IMR-90 (cell line): Measurements from ENCODE around the gene ORAI1. TPM values are rescaled to one million over a fixed set of nuclear protein-coding genes. Genes with fewer than 3 reads are reported as not detected.

Experiments
- ATAC-seq: fragments of 200-7000 bp; cut with Tn5 transposase; 2 replicates; pipeline ENCODE4 v1.9.1; 2020; ENCODE audit warnings: low read depth, mild to moderate bottlenecking, moderate library complexity
- BruUV-seq: library from RNA; stranded (reverse); fragments of 400-500 nt; replicated peaks from 2 replicates; lab custom pipeline; 2021; lab: Mats Ljungman, UMichigan
- CTCF ChIA-PET: fragments of 300-600 bp; formaldehyde crosslinking; extraction: SDS; loops from one replicate; lab custom pipeline; 2021; ENCODE audit warnings: antibody characterized with exemption; lab: Yijun Ruan, JAX
- POLR2A ChIA-PET: fragments of 300-600 bp; sonication (Branson Sonifier 250); formaldehyde crosslinking; loops from one replicate; lab custom pipeline; 2022; ENCODE audit warnings: antibody characterized with exemption; ENCODE audit not compliant: unreplicated experiment; lab: Charles Lee
- DNase-seq: peaks from one replicate; pipeline ENCODE4 v3.0.0; 2013
- H2AFZ ChIP-seq: replicated peaks from 2 replicates; pipeline ENCODE3; 2013; ENCODE audit warnings: low read length, mild to moderate bottlenecking; ENCODE audit not compliant: poor library complexity
- H2AK5ac ChIP-seq: 2 replicates; pipeline ENCODE4 v1.6.1; 2013; ENCODE audit warnings: low read depth, low read length, inconsistent platforms
- H2AK9ac ChIP-seq: replicated peaks from 2 replicates; pipeline ENCODE3; 2013; ENCODE audit warnings: mild to moderate bottlenecking, low read depth, low read length, moderate library complexity; ENCODE audit not compliant: poor library complexity
- H2BK120ac ChIP-seq: 2 replicates; pipeline ENCODE4 v1.6.1; 2013; ENCODE audit warnings: low read depth, low read length, inconsistent platforms
- H2BK15ac ChIP-seq: 3 replicates; pipeline ENCODE4 v1.6.1; 2013; ENCODE audit warnings: low read depth, low read length, inconsistent platforms
- H2BK20ac ChIP-seq: 2 replicates; pipeline ENCODE4 v1.6.1; 2013; ENCODE audit warnings: low read depth, mild to moderate bottlenecking, inconsistent platforms, low read length, moderate library complexity
- H2BK5ac ChIP-seq: 2 replicates; pipeline ENCODE4 v1.6.1; 2013; ENCODE audit warnings: mild to moderate bottlenecking, low read depth, low read length, inconsistent platforms; ENCODE audit not compliant: poor library complexity, severe bottlenecking
- H3K14ac ChIP-seq: replicated peaks from 2 replicates; pipeline ENCODE4 v1.6.1; 2013; ENCODE audit warnings: low read depth, low read length, inconsistent platforms
- H3K18ac ChIP-seq: 2 replicates; pipeline ENCODE4 v1.6.1; 2013; ENCODE audit warnings: low read depth, low read length, control low read depth
- H3K23ac ChIP-seq: 2 replicates; pipeline ENCODE4 v1.6.1; 2013; ENCODE audit warnings: low read depth, low read length, inconsistent platforms
- H3K27ac ChIP-seq: 2 replicates; pipeline ENCODE4 v1.5.1; 2013; ENCODE audit warnings: mild to moderate bottlenecking, control low read depth, low read length; ENCODE audit not compliant: insufficient read depth
- H3K27me3 ChIP-seq: 2 replicates; pipeline ENCODE4 v1.6.1; 2013; ENCODE audit warnings: low read length; ENCODE audit not compliant: control insufficient read depth, insufficient read depth
- H3K36me3 ChIP-seq: 2 replicates; pipeline ENCODE4 v1.6.1; 2013; ENCODE audit warnings: low read length, mixed read lengths; ENCODE audit not compliant: control insufficient read depth, insufficient read depth
- H3K4ac ChIP-seq: 2 replicates; pipeline ENCODE4 v1.6.1; 2013; ENCODE audit warnings: low read depth, low read length, inconsistent platforms
- H3K4me1 ChIP-seq: 2 replicates; pipeline ENCODE4 v1.6.1; 2013; ENCODE audit warnings: low read length, mixed read lengths; ENCODE audit not compliant: control insufficient read depth, insufficient read depth
- H3K4me2 ChIP-seq: 2 replicates; pipeline ENCODE4 v1.6.1; 2013; ENCODE audit warnings: low read depth, mild to moderate bottlenecking, control low read depth, low read length, moderate library complexity
- H3K4me3 ChIP-seq: 2 replicates; pipeline ENCODE4 v1.5.1; 2013; ENCODE audit warnings: low read depth, mild to moderate bottlenecking, control low read depth, low read length, moderate library complexity; ENCODE audit not compliant: insufficient read depth
- H3K56ac ChIP-seq: 2 replicates; pipeline ENCODE4 v1.6.1; 2013; ENCODE audit warnings: low read length, inconsistent platforms; ENCODE audit not compliant: insufficient read depth; ENCODE audit errors: extremely low read depth
- H3K79me1 ChIP-seq, 2 experiments: 2 replicates each; pipeline ENCODE4 v1.6.1; 2013; ENCODE audit warnings: low read length in 2 of 2, inconsistent platforms in 1 of 2, low read depth in 1 of 2
- H3K9ac ChIP-seq: 2 replicates; pipeline ENCODE4 v1.6.1; 2013; ENCODE audit warnings: low read depth, low read length, control low read depth
- H3K9me1 ChIP-seq: 2 replicates; pipeline ENCODE4 v1.6.1; 2013; ENCODE audit warnings: low read length, inconsistent platforms; ENCODE audit not compliant: insufficient read depth
- H3K9me3 ChIP-seq: 2 replicates; pipeline ENCODE4 v1.6.1; 2013; ENCODE audit warnings: low read length; ENCODE audit not compliant: control insufficient read depth, insufficient read depth
- H4K20me1 ChIP-seq: 2 replicates; pipeline ENCODE4 v1.6.1; 2013; ENCODE audit warnings: low read length, inconsistent platforms; ENCODE audit not compliant: insufficient read depth
- H4K5ac ChIP-seq: 2 replicates; pipeline ENCODE4 v1.6.1; 2013; ENCODE audit warnings: mild to moderate bottlenecking, low read depth, low read length, control low read depth
- H4K8ac ChIP-seq, 2 experiments: 2 replicates each; pipeline ENCODE4 v1.6.1; 2013; ENCODE audit warnings: low read depth in 2 of 2, low read length in 2 of 2, control low read depth in 1 of 2, inconsistent platforms in 1 of 2
- H4K91ac ChIP-seq: 2 replicates; pipeline ENCODE4 v1.6.1; 2013; ENCODE audit warnings: low read depth, low read length, inconsistent platforms; ENCODE audit not compliant: insufficient read depth
- CTCF ChIP-seq: conservative IDR thresholded peaks from 2 replicates; pipeline ENCODE4 v1.5.1; 2012; ENCODE audit warnings: mild to moderate bottlenecking, low read depth, low read length, improper control_type of control experiment
- SMC3 ChIP-seq: fragments of 150-350 bp; IDR thresholded peaks from 2 replicates; pipeline ENCODE4 v1.6.1; 2016; ENCODE audit warnings: low read depth, mild to moderate bottlenecking, antibody characterized with exemption, low read length, moderate library complexity
- USF2 ChIP-seq: fragments of 150-350 bp; IDR thresholded peaks from 2 replicates; pipeline ENCODE4 v1.6.1; 2017; ENCODE audit warnings: mild to moderate bottlenecking, antibody characterized with exemption, low read length, low read depth
- WGBS, 2 experiments: methylation state at CpG; one replicate each; pipeline versions ENCODE4 v1.1.5 to v1.1.7; 2013; ENCODE audit warnings: missing lambda C conversion rate in 2 of 2; ENCODE audit not compliant: insufficient read length in 1 of 2; ENCODE audit errors: extremely low coverage in 2 of 2; 5-methylcytosine and 5-hydroxymethylcytosine counted together
- dilution Hi-C: fragments of 300-500 bp; cut with HindIII; formaldehyde crosslinking; loops from one replicate; pipeline ENCODE4 v1.14.3; 2018; ENCODE audit warnings: low sequenced_read_pairs; ENCODE audit not compliant: unreplicated experiment
- in situ Hi-C: fragments of 300-500 bp; cut with MboI; formaldehyde crosslinking; loops from 3 replicates; pipeline ENCODE4 v1.14.3; 2019; ENCODE audit warnings: low sequenced_read_pairs, inconsistent platforms, mixed read lengths
- intact Hi-C: fragments of 100-400 bp; cut with micrococcal nuclease; formaldehyde crosslinking; loops from 2 replicates; pipeline ENCODE4 v1.10.0; 2022
- polyA plus RNA-seq, 3 experiments: library from polyadenylated mRNA; depleted of rRNA; stranded (reverse); fragments of >200 nt; gene quantifications; 2 replicates each; pipeline ENCODE4 v1.2.3, GENCODE V29; 2012; ENCODE audit warnings: low replicate concordance in 1 of 3
- total RNA-seq: library from RNA; depleted of rRNA; stranded (reverse); fragments of >200 nt; gene quantifications from 2 replicates; pipeline ENCODE4 v1.2.3, GENCODE V29; 2012

Gene ORAI1
- total and polyA plus RNA-seq, 2 of the 4 experiments (the other 2 are of a cell fraction): 3.9 to 22.7 TPM

GRCh38 chr12:121668750-121669520, 42.6 kb downstream of the ORAI1 start (continued):
- peak; percentile 60 for TF ChIP-seq CTCF

- ChIA-PET CTCF (interaction anchor here (1.7 to 2.6 kb wide), 3 partner anchors 45 to 180 kb away, joined by 4 to 15 read pairs (median 5); no protein-coding TSS in a partner anchor), POLR2A (no interaction called here)
- Histone ChIP-seq H4K8ac (no peak within 1 kb of the TSS), H4K5ac (no peak within 1 kb of the TSS), H3K9me1 (0 out of 2 replicates have a peak, but pooled peaks cover 4% of the 10 kb centered on the region), H2BK5ac (no peak within 1 kb of the TSS), H3K18ac (no peak within 1 kb of the TSS), H2AK9ac (peak within 1 kb of the TSS; percentile 11), H2AFZ (peak within 1 kb of the TSS; percentile 8), H3K4me2 (no peak within 1 kb of the TSS), H2AK5ac (no peak within 1 kb of the TSS), H3K56ac (no peak within 1 kb of the TSS), H2BK120ac (no peak within 1 kb of the TSS), H2BK20ac (no peak within 1 kb of the TSS), H3K14ac (no peak within 1 kb of the TSS), H3K36me3 (no peaks in the 10 kb centered on the region), H4K91ac (no peak within 1 kb of the TSS), H2BK15ac (no peak within 1 kb of the TSS), H3K9ac (no peak within 1 kb of the TSS), H3K4ac (no peak within 1 kb of the TSS), H3K23ac (no peak within 1 kb of the TSS), H3K27ac (no peak within 1 kb of the TSS), H4K20me1 (no peaks in the 10 kb centered on the region), H3K79me1 (no peaks in the 10 kb centered on the region), H3K9me3 (no peaks in the 10 kb centered on the region), H3K4me3 (no peak within 1 kb of the TSS), H3K27me3 (no peaks in the 10 kb centered on the region), H3K4me1 (peaks cover 3% of the 10 kb centered on the region)
- DNase-seq (no peak), ATAC-seq (no peak)
- no TSS peak for BruUV-seq
- in situ Hi-C loops (loop anchor here (5.0 kb wide), 2 partner anchors 122 to 177 kb away; no protein-coding TSS in a partner anchor), intact Hi-C loops (loop anchor here (5.0 kb wide), 1 partner anchor 167 kb away; no protein-coding TSS in a partner anchor), dilution Hi-C loops (no loop called here)
- TF ChIP-seq USF2: no peak
- no peak for TF ChIP-seq SMC3
- no CpG with 5 or more reads among the region's 5 CpGs for WGBS, 2 experiments
These were observed 43.2 kb downstream of the ORAI1 start, which contains the start of gene MORN3 for GRCh38 chr12:121669521-121669900. Gene MORN3 (minus strand): TSS chr12:121669654. CDS start chr12:121669483, 171 bp downstream.
